T-helper 1 cell (primary cell): Measurements from ENCODE around the gene GRAMD4.
"Not testable (repeated sequence)": the region's sequence is repeated elsewhere in the genome, so short reads cannot be mapped to it uniquely, and the experiment has no call there.

ENCODE experiments used
- DNase-seq, 5 donors: peaks; one replicate each; pipeline ENCODE4 v3.0.0-alpha.2; 2012 to 2020

The GRAMD4 gene

DNA sequence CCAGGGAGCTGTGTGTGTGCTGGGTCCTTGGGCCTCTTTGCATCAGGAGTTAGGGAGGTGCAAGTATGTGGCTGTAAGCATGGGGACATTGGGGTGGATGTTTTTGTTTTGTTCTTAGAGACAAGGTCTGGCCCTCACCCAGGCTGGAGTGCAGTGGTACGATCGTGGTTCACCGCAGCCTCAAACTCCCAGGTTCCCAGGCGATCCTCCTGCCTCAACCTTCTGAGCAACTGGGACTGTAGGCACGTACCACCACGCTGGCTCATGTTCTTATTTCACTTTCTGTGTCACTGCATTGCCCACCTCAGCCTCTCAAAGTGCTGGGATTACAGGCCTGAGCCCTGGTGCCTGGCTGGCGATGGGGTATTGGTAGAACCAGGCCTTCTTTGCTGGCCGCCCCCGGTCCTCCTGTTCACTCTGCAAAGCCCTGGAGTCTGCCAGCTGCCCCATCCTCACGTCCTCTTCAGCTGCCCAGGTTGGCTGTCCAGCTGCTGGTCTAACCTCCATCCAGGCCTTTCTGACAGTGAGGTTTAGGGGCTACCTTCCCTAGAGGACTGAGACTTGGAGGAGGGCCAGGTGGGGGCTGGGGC is 851 bp upstream of the GRAMD4 start:
- no peak for DNase-seq

DNA sequence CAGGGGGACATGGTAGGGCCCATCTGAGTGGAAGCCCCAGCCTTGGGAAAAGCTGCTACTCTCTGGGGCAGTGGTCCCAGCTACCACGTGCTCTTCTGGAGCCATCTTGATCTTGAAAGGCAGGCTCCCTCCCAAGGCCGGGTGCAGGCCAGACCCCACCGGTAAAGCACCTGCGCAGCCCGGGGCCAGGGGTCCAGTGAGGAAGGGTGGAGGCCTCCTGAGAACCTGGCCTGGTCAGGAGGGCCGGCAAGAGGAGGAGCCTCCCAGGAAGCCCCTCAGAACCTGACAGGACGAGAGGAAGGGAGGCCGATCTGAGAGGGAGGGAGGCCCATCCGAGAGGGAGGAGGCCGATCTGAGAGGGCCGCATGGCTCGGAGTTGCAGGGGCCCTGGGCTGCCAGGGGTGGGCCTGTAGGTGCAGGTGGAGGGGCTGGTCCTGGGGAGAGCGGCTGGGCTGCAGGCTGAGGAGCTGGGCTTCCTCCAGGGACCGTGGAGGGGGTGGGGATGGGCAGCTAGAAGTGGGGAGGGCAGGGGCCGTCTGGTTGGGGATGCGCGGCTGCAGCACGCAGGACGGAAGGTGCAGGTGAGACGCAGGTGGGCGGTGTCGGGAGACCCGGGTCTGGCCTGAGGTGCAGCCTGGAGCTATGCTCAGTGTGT is 529 bp downstream of the GRAMD4 start:
- DNase-seq = no peak

DNA sequence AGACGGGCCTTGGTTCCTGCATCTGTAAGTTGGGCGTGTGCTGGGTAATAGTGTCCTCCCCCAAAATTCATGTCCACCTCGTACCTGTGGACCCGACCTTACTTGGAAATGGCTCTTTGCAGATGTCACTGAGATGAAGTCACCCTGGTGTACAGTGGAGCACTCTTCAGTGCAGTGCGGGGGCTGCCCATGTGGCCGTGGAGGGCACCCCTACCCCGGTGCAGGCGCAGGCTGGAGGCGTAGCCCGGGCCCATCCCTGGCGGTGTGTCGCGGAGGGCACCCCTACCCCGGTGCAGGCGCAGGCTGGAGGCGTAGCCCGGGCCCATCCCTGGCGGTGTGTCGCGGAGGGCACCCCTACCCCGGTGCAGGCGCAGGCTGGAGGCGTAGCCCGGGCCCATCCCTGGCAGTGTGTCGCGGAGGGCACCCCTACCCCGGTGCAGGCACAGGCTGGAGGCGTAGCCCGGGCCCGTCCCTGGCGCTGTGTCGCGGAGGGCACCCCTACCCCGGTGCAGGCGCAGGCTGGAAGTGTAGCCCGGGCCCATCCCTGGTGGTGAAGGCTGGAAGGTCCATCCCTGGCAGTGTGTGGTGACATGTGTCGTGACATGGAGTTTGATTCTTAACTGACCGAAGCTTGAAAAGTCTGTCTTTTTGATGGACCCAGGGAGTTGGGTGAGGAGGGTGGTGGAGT is 1.2 kb downstream of the GRAMD4 start:
- not testable (repeated sequence) for DNase-seq

DNA sequence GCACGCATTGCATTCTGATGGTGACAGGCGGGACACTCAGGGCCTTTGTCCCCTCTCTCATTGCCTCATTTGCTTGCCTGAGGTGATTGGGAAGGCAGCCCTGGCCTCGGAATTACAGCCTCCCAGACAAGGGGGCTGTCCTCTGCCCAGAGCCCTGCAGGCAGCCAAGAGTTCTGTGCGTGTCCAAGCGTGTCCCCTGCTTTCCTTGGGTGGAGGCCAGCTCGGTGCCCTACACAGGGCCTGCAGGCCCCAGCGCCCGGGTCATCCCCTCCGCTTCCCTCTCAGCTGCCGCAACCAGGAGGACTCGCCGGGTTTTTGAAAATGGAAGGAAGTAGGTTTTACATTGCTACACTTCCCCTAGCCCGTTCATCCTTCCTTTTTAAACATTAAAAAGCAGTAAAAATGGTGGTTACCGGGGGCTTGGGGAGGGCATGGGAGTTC is 1.9 kb downstream of the GRAMD4 start:
- DNase-seq = no peak

DNA sequence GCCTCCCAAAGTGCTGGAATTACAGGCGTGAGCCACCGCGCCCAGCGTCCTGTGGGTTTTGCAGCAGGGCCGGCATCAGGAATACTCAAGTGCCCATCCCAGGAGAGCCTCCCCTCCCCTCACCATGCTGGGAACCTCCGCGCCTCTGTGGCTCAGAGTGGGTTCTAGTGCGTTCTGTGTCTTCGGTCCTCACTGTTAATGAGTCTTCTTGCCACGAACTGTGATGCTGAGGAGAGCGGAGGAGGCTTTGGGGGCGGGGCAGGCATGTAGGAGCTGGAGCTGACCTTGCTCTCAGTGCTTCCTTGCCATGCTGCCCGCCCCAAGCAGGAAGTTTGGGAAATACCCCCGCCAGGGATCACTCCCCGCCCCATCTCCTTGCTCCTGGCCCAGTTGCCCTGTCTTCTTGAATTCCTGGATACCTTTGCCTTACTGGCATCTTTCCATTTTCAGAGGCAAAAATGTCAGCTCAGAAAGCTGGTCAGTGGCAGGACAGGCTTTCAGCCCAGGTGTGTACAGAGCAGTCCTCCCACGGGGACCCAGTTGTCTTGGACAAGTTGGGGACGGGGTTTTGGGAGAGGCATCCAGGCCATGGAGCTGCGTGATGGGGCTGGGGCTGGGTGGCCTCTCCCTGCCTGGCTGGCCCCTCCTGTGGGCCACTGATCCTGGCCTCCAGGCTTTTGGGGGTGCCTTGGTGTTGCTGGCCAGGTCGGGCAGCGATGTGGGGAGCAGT is 5.1 kb downstream of the GRAMD4 start:
- DNase-seq = no peak

DNA sequence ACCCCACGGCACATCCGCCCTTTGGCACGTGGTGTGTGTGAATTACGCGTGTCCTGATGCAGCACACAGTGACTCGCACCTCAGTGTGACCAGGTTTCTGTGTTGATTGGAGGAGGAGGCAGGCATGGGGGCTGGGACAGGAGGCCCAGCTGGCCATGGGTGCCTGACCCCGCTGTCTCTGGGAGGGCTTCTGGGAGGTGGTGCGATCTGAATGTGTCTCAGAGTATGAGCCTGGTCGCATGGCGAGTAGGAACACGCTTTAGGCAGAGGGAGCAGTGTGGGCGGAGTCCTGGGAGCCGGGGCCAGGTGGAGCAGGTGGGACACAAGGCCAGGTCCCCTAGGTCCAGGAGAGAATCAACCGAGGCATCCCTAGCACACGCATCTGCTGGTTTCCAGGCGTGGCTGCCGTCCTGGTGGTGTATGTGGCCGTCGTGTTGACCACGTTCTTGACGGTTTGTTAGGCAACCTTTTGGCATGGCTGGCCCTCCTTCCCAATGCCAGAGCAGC is 5.7 kb downstream of the GRAMD4 start:
- no peak for DNase-seq

DNA sequence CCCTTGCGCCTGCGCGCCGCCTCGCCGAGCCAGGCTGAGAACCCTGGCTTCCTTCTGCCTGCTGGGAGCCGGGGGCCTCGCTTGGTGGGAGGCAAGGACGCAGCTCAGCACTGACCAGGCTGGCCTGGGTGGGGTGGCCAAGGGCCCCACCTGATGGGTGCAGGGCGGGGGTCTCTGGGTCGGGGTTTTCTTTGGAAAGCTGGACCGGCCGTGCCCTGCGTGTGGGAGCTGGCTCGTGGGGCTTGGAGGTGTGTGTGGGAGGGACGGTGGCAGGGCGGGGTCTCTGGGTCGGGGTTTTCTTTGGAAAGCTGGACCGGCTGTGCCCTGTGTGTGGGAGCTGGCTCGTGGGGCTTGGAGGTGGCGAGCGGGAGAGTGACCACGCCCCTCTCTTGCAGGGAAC is 6.2 kb downstream of the GRAMD4 start:
- no peak for DNase-seq

DNA sequence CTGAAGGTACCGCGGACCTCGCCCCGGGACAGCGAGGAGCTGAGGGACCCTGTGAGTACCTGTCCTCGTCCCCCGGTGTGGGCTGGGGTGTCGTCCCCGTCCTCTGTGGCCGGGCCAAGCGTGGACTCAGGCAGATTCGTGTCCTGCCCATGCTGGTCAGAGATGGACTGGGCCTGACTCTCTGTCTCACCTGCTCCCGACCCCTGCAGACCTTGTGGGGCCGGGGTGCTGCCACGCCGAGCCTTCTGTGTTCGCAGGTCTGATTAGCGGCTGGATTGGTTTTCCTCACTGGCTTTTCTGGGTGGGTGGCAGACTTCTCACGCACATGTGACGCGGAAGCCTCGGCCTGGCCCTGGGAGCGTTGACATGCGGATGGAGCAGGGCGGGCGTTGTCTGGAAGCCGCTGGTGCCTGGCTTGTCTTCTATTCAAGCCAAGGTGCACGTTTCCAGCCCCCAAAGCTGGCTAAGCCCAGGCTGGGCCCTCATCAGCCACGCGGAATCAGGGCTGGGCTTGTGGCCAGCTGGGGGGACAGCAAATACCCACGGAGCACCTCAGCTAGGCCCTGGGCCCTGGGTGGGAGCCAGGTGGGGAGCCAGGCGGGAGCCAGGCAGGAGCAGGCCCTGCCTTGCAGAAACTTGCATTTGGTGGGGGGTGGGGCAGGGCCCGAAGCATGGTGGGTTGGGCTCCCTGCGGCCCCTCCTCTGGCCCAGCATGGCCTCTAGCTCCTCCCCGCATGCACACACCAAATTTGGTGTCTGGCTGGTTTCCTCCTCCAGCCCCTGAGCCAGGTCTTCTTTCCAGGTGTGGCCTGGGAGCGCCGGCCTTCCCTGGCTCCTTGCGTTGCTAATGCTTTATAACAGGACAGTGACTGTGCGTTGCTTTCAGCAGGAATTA is 7.0 kb downstream of the GRAMD4 start:
- no peak for DNase-seq

DNA sequence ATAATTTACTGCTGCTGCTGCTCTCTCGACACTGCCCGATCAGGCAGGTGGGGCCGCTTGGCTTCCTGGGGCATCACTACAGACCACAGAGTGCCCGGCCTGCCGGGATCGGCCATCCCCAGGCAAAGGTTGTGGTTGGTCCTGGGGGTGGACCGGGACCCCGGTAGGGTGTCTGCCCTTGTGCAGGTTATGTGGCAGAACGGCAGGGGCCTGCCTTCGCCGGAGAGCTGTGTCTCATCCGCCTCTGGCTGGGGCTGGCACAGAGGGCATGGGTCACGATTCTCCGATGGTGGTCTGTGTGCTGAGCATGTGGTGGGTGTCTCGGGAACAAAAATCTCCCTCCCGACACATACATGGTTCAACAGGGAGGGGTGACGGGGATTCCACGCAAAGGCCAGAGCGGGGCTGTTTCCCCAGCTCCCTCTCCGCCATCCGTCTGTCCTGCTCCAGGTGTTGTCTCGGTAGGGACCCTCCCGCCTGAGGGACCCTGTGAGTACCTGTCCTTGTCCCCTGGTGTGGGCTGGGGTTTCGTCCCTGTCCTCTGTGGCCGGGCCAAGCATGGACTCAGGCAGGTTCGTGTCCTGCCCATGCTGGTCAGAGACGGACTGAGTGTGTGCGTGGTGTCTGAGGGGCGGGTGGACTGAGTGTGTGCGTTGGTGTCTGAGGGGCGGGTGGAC is 7.8 kb downstream of the GRAMD4 start:
- DNase-seq = no peak

DNA sequence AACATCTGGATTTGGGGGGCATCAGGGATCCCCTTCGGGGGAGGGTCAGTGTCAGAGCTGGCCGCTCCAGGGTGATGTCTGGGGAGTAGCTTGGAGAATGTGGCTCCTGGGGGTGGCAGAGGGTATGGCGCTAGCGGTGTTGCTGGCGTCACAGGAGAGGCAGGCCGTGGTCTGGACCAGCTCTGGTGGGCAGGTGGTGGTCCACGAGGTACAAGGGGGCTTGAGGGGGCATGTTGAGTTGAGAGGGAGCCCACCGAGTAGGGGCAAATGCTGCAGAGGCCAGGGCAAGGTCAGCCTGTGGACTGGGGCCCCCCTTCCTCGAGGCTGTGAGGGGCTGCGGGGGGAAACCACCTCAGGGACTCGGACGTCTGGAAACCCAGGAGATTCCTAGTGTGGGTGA is 8.6 kb downstream of the GRAMD4 start:
- no peak for DNase-seq

DNA sequence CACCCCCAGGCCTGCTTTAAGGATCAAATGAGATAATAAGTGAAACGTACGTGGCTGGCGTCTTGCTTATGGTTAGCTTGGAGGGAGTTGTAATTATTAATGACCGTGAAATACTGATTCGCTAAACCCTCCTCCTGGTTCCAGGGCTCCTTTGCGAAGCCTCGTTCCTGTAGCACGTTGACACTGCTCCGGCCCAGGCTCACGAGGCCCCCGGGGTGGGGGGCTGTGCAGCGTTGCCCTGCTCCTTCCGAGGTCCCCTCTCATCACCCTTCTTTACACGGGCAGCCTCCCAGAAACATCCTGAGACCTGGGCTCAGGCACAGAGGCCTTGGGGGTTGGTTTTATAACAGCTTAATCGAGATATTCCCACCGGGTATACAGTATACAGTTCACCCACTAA is 9.1 kb downstream of the GRAMD4 start:
- DNase-seq = no peak

DNA sequence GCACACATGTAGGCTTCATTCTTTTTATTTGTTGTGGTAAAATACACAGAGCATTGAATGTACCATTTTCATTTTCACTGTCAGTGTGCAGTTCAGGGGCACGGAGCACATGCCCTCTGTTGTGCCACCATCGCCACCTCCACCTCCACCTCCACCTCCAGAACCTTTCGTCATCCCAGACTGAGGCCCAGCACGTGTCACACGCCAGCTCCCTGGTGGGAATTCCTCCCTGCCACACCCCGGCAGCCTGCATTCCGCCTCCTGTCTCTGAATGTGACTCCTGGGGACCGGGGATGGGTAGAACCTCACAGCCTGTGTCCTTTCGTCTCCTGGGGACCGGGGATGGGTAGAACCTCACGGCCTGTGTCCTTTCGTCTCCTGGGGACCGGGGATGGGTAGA is 10.9 kb downstream of the GRAMD4 start:
- DNase-seq = no peak

DNA sequence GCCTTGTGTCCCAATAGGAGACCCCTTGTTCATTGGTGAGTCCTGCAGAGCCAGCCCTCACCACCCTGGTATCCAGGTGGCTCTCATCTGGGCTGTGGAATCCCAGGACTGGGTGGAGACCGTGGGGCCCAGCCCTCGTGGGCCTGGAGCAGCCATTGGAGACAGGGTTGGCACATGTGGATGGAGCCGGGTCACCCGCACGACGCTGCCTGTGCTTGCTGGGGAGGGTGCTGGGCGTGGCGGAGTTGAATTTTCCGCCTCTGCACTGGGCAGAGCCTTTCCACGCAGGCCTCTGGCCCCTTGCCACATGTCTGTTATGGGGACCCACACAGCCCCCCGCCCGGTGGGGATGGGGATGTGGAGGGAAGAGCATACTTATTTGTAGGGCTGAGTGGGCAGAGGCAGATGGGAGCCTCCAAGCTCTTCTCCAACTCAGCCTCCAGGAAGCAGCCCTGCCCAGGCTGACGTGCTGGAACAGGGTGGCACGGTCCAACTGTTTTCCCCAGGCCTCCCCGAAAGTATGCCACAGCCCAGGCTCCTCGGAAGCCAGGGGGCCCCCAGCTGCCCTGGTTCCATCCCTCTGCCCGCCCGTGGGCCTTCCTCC is 12.6 kb downstream of the GRAMD4 start:
- no peak for DNase-seq

DNA sequence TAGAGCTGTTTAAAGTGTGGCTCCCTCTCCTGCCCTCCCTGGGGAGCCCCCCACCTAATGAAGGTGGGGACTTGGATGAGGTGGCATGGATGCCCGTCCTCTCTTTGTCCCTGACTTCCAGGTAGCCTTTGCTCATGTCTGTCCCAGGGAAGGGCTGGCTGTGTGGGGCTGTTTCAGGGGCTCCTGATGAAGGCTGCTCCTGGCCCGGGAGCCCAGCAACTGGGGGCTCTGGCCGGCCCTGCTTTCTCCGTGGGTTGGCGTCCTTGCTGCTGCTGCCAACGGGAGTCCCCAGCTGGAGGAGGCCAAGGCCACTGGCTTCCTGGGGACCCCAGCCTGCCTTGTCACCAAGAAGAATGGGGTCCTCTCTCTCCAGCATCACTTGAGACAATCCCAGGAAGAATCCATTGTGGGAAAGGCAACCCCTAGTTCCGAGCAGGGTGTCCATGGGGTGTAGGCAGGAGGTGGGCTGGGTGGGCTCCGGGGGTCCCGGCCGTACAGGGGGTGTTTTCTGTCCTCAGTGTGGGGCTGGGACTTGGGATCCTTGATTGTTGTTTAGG is 13.2 kb downstream of the GRAMD4 start:
- DNase-seq = no peak

DNA sequence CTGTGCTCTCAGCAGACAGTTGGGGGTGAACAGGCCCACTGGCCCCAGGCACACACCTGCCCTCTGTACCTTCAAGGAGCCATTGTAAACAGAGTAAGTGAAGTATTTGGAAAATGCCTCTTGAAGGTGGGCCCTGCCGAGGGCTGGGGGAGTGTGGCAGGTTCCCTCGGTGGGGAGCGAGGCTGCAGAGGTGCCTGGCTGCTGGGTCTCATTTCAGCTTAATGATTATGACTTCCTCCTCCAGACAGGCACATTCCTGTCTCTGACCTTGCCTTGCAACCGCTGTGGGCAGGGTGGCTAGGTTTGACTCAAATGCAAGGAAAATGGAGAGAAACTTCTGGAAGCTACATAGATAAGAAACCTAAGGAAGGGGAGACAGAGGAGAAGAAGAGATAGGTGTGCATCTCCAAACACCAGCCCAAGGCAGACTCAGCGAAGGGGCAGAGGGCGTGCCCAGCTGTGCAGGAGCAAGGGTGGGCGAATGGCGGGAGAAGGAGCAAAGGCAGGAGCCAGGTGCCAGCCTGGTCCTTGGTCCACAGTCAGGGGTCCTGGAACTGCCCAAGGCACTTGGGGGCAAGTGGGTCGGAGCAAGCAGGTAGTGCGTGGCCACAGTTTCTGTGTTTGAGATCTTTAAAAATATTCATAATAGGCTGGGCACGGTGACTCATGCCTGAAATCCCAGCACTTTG is 14.0 kb downstream of the GRAMD4 start:
- DNase-seq = no peak

DNA sequence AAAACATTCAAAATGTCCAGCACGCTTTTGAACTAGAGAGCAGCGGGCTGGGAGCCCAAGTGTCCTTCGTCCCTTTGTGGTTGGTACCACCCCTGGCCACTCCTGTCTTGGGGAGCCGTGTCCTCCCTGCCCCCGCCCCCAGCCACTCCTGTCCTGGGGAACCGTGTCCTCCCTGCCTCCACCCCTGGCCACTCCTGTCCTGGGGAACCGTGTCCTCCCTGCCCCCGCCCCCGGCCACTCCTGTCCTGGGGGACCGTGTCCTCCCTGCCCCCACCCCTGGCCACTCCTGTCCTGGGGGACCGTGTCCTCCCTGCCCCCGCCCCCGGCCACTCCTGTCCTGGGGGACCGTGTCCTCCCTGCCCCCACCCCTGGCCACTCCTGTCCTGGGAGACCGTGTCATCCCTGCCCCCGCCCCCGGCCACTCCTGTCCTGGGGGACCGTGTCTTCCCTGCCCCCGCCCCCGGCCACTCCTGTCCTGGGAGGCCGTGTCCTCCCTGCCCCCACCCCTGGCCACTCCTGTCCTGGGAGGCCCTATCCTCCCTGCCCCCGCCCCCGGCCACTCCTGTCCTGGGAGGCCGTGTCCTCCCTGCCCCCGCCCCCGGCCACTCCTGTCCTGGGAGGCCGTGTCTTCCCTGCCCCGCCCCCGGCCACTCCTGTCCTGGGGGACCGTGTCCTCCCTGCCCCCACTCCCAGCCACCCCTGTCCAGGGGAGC is 14.9 kb downstream of the GRAMD4 start:
- DNase-seq = not testable (repeated sequence)

DNA sequence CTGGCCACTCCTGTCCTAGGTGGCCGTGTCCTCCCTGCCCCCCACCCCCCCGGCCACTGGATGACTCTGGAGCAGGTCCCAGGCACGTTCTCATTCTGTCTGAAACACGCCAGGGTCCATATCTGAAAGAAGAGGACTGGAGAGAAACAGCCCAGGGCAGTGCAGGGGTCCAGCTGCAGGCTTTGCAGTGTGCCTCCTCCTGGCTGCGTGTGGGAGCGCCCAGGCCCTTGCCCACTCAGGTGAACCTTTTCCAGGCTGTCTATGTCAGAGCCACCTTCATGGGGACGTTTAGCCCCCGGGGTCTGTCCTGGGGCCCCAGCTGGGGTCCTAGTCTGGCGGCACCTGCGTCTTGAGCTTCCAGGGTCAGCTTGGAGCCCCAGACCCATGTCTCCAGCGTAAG is 15.6 kb downstream of the GRAMD4 start:
- no peak for DNase-seq

DNA sequence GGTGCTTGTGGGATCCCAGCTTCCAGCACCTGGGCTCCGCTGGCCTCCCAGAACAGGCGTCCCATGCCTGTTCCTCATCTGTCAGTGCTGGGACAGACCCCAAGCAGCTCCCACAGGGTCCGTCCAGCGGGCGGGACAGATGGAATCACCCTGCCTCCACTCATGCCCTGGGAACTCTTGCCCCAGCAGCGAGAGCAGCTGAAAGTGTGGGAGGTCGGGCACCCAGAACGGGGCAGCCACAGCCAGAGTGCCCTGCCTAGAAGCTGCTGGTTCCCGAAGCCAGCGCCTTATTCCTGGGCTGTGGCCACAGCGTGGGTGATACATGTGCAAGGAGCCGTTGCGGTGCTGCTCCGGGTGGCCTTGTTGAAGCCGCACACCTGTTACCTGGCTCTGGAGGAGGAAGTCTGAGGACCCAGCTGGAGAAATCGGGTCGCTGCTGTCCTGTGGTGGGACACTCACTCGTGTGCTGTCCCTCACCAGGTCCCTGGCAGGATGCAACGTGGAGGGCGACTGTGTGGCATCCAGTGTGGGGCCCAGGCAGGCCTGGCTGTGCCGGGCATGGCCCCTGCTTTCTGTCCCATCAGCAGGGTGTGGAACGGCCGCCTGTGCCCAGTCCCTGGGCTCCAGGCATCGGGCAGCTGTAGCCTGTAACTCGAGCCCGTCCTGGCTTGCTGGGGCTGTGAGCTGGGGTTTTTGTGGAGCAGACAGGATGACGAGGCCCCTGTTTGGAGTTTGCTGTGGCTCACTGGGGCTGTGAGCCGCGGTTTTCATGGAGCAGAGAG is 16.2 kb downstream of the GRAMD4 start:
- DNase-seq = no peak
